K562 (cell line): Measurements from ENCODE around the gene ZDHHC14. TPM values are rescaled to one million over a fixed set of nuclear protein-coding genes. Genes with fewer than 3 reads are reported as not detected.

ENCODE experiments used
- ATAC-seq: fragments of 200-7000 bp; cut with Tn5 transposase; 3 replicates; pipeline ENCODE4 v1.9.1; 2020; ENCODE audit warnings: moderate library complexity
- BruUV-seq: library from RNA; stranded (reverse); fragments of 400-500 nt; replicated peaks from 2 replicates; lab custom pipeline; 2021; lab: Mats Ljungman, UMichigan
- CTCF ChIA-PET: fragments of 300-600 bp; formaldehyde crosslinking; extraction: SDS; loops from one replicate; lab custom pipeline; 2021; ENCODE audit warnings: low intra/inter-chr PET ratio; lab: Yijun Ruan, JAX
- POLR2A ChIA-PET: fragments of 300-600, 350-650 bp; sonication (Branson Sonifier 250); formaldehyde crosslinking; extraction: SDS; loops from one replicate; lab custom pipeline; 2021; ENCODE audit warnings: antibody characterized with exemption, inconsistent platforms; lab: Yijun Ruan, JAX
- DNase-seq, 4 experiments: peaks; one replicate each; pipeline versions ENCODE4 v3.0.0 to v3.0.0-alpha.2; 2011 to 2018; ENCODE audit warnings: low spot score in 3 of 4, mixed read lengths in 3 of 4; ENCODE audit errors: extremely low read depth in 1 of 4
- FAIRE-seq: peaks from 2 replicates; lab custom pipeline; 2011; peaks lifted over from hg19 to GRCh38; lab: Jason Lieb, UNC
- H2AFZ ChIP-seq: 2 replicates; pipeline ENCODE4 v1.6.0; 2011; ENCODE audit warnings: low read depth, low read length, control low read depth, inconsistent platforms
- H3K27ac ChIP-seq: fragments of 200-600 bp; 3 replicates; pipeline ENCODE4 v1.8.0; 2011; ENCODE audit warnings: low read depth, mild to moderate bottlenecking, control low read depth, inconsistent platforms, low read length, moderate library complexity, mixed read lengths; ENCODE audit errors: extremely low read depth
- H3K27me3 ChIP-seq, 2 experiments: fragments of 300-600 bp in 1 of 2; 2 replicates in 1 of 2; 3 replicates in 1 of 2; pipeline versions ENCODE4 v1.6.0 to v1.8.0; 2011; ENCODE audit warnings: inconsistent platforms in 2 of 2, low read length in 2 of 2, mild to moderate bottlenecking in 1 of 2, mixed read lengths in 1 of 2, moderate library complexity in 1 of 2; ENCODE audit not compliant: control insufficient read depth in 2 of 2, insufficient read depth in 2 of 2
- H3K36me3 ChIP-seq: fragments of 300-600 bp; 3 replicates; pipeline ENCODE4 v1.8.0; 2011; ENCODE audit warnings: mild to moderate bottlenecking, low read length, inconsistent platforms; ENCODE audit not compliant: control insufficient read depth, insufficient read depth
- H3K4me1 ChIP-seq, 2 experiments: fragments of 200-600 bp in 1 of 2; replicated peaks in 1 of 2; 2 replicates in 1 of 2; 3 replicates in 1 of 2; pipeline versions ENCODE4 v1.5.1 to v1.8.0; 2011; ENCODE audit warnings: inconsistent platforms in 2 of 2, low read length in 2 of 2, mild to moderate bottlenecking in 1 of 2, mixed read lengths in 1 of 2, moderate library complexity in 1 of 2; ENCODE audit not compliant: control insufficient read depth in 2 of 2, insufficient read depth in 2 of 2
- H3K4me2 ChIP-seq: 2 replicates; pipeline ENCODE4 v1.6.1; 2011; ENCODE audit warnings: low read length, control low read depth, inconsistent platforms, mixed read lengths; ENCODE audit not compliant: insufficient read depth
- H3K4me3 ChIP-seq: fragments of 200-600 bp; sonication (generic), shearing (Covaris generic); 2 replicates; pipeline ENCODE4 v1.5.1; 2016; ENCODE audit warnings: control low read depth, inconsistent platforms
- H3K79me2 ChIP-seq: fragments of 200-600 bp; 3 replicates; pipeline ENCODE4 v1.8.0; 2011; ENCODE audit warnings: low read length, inconsistent platforms; ENCODE audit not compliant: control insufficient read depth, insufficient read depth
- H3K9ac ChIP-seq, 2 experiments: 2 replicates each; pipeline versions ENCODE4 v1.6.0 to v1.6.1; 2011; ENCODE audit warnings: low read depth in 2 of 2, low read length in 2 of 2, control low read depth in 1 of 2, inconsistent platforms in 1 of 2, mild to moderate bottlenecking in 1 of 2, mixed read lengths in 1 of 2; ENCODE audit not compliant: insufficient read depth in 1 of 2
- H3K9me1 ChIP-seq: one replicate; pipeline ENCODE4 v1.6.0; 2011; ENCODE audit warnings: inconsistent platforms, mild to moderate bottlenecking, low read length, moderate library complexity; ENCODE audit not compliant: control insufficient read depth, insufficient read depth
- H3K9me3 ChIP-seq: replicated peaks from 2 replicates; pipeline ENCODE4 v1.5.1; 2011; ENCODE audit warnings: low read depth, low read length, inconsistent platforms; ENCODE audit not compliant: control insufficient read depth, insufficient read depth
- H4K20me1 ChIP-seq: replicated peaks from 2 replicates; pipeline ENCODE4 v1.6.1; 2011; ENCODE audit warnings: low read length, inconsistent platforms, mixed read lengths; ENCODE audit not compliant: control insufficient read depth, insufficient read depth
- ESRRB ChIP-seq: fragments of 250-450 bp; sonication (Bioruptor Pico); IDR thresholded peaks from 2 replicates; pipeline ENCODE4 v1.5.0; 2020; ENCODE audit warnings: mild to moderate bottlenecking, moderate library complexity, borderline replicate concordance
- KAT2B ChIP-seq: IDR thresholded peaks from one replicate; pipeline ENCODE4 v1.6.1; 2012; ENCODE audit warnings: low read depth, mild to moderate bottlenecking, control low read depth, inconsistent platforms, low read length, moderate library complexity
- KLF10 ChIP-seq: fragments of 250-450 bp; sonication (Bioruptor Pico); IDR thresholded peaks from 2 replicates; pipeline ENCODE4 v1.6.1; 2021; ENCODE audit warnings: matching md5 sums
- KLF13 ChIP-seq: fragments of 450-650 bp; IDR thresholded peaks from 2 replicates; pipeline ENCODE4 v1.6.1; 2016; ENCODE audit warnings: missing genetic modification characterization, low read depth, mild to moderate bottlenecking, missing compliant biosample characterization, moderate library complexity, borderline replicate concordance
- NR1H2 ChIP-seq: sonication (generic); formaldehyde crosslinking; IDR thresholded peaks from 2 replicates; pipeline ENCODE4 v1.4.0; 2020; ENCODE audit warnings: mild to moderate bottlenecking, missing genetic modification reagents
- THRB ChIP-seq: fragments of 450-650 bp; formaldehyde crosslinking; conservative IDR thresholded peaks from 2 replicates; pipeline ENCODE4 v1.4.0; 2022; ENCODE audit warnings: mild to moderate bottlenecking, missing genetic modification characterization
- YY1 ChIP-seq, 3 experiments: IDR thresholded peaks; 2 replicates each; pipeline ENCODE4 v1.6.1; 2011; ENCODE audit warnings: low read length in 2 of 3, mild to moderate bottlenecking in 2 of 3, moderate library complexity in 2 of 3, borderline replicate concordance in 1 of 3, control low read depth in 1 of 3, low read depth in 1 of 3; ENCODE audit not compliant: insufficient read depth in 3 of 3, insufficient replicate concordance in 2 of 3, control insufficient read depth in 1 of 3, insufficient read length in 1 of 3; ENCODE audit errors: extremely low read depth in 1 of 3
- ZNF174 ChIP-seq: fragments of 250-450 bp; sonication (Bioruptor Pico); IDR thresholded peaks from 2 replicates; pipeline ENCODE4 v1.4.0; 2020; ENCODE audit warnings: mild to moderate bottlenecking
- ZNF561 ChIP-seq: fragments of 450-650 bp; formaldehyde crosslinking; conservative IDR thresholded peaks from 2 replicates; pipeline ENCODE4 v1.4.0; 2020; ENCODE audit warnings: mild to moderate bottlenecking, moderate library complexity
- WGBS: fragments of 100-300 bp; shearing (Covaris generic); methylation state at CpG from one replicate; pipeline ENCODE4 v1.1.6; 2016; ENCODE audit warnings: low coverage, mixed read lengths; ENCODE audit not compliant: insufficient coverage; ENCODE audit errors: missing lambda C conversion rate; 5-methylcytosine and 5-hydroxymethylcytosine counted together
- in situ Hi-C: fragments of 300-500 bp; cut with MboI; formaldehyde crosslinking; loops from 4 replicates; pipeline ENCODE4 v1.15.0; 2018; ENCODE audit warnings: inconsistent platforms, mixed read lengths
- intact Hi-C: fragments of 100-400 bp; cut with micrococcal nuclease; formaldehyde crosslinking; loops from 2 replicates; pipeline ENCODE4 v1.14.2; 2022
- polyA plus RNA-seq, 8 experiments: library from polyadenylated mRNA; depleted of rRNA in 4 of 8; stranded (reverse) in 5 of 8; unstranded in 3 of 8; fragments of >200 nt; fragmentation: Nextera tagmentation in 2 of 8; fragmentation: Illumina TruSeq in 1 of 8; extraction: Ambion mirVana in 2 of 8; extraction: Trizol in 1 of 8; gene quantifications; 2 replicates each; pipeline versions ENCODE4 v1.2.1 to v1.2.3, GENCODE V29; 2011 to 2014; ENCODE audit warnings: inconsistent platforms in 1 of 8, missing spikeins in 1 of 8
- total RNA-seq, 7 experiments: library from RNA; depleted of rRNA in 6 of 7; stranded (reverse); fragments of >200 nt in 6 of 7; fragmentation: Illumina TruSeq in 2 of 7; extraction: Trizol in 2 of 7; gene quantifications; 2 replicates each; pipeline versions ENCODE4 v1.2.1 to v1.2.3, GENCODE V29; 2011 to 2021; ENCODE audit warnings: low replicate concordance in 1 of 7
- TF ChIP-seq, protein P1 (sequence below): fragments of 450-650 bp; IDR thresholded peaks from 2 replicates; pipeline ENCODE4 v1.6.1; 2018; ENCODE audit warnings: mild to moderate bottlenecking, low read depth; ENCODE audit not compliant: partially characterized antibody
- TF ChIP-seq, protein P2 (sequence below): fragments of 450-650 bp; formaldehyde crosslinking; IDR thresholded peaks from 2 replicates; pipeline ENCODE4 v1.4.0; 2020; ENCODE audit warnings: mild to moderate bottlenecking, moderate library complexity
- TF ChIP-seq, protein P3 (sequence below): fragments of 250-450 bp; sonication (Bioruptor Pico); IDR thresholded peaks from 2 replicates; pipeline ENCODE4 v1.4.0; 2020; ENCODE audit warnings: borderline replicate concordance

ZDHHC14 gene
- total and polyA plus RNA-seq, 9 of the 15 experiments (the other 6 are each of a cell fraction or from before 2014, with no cell fraction given): 0.92 to 23.1 (median 13.8) TPM

DNA sequence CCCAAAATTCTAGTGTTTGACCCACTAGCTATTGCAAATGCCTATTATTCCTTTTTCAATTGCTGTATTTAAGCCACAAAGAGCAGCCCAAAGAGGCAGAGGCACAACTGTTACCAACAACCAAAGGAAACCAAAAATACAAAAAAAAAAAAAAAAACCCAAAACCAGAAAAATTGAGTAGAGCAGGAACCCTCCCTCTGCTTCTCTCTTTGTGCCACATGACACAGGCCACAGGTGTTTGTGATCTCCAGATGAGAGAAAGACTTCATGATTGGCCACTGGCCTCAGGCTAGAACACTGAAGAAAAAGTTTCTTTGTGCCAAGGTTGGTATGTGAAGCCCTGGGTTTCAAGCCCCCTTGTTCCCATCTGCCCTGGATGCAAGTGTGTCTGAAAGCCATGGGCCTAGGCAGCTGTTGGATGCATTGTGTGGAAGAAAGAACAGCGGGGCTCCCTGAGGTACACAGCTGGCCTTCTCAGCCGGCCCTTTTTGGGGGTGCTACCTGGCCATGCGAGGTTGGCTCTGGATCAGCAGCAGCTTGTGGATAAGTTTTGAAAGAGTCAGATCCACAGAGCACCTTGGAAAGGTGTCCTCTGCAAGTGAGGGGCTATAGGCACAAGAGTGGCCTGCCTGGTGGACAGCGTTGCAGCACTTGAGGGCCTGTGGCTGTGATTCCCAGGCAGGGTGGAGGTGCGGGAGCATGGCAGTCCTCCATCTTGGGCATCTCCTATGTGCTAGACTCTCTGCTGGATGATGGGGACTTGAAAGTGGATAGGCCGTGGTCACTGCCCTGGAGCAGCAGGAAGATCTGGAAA, 204.5 kb downstream of the ZDHHC14 start:
- FAIRE-seq: no peak
- TF ChIP-seq ESRRB (no peak), NR1H2 (CRISPR knock-in tag) (no peak), KAT2B (no peak), ZNF561 (CRISPR knock-in tag) (no peak), ZNF174 (CRISPR knock-in tag) (no peak), THRB (CRISPR knock-in tag) (no peak), KLF10 (CRISPR knock-in tag) (no peak), YY1 (IDR thresholded peaks at IDR 0.05; ENCODE audit: borderline replicate concordance in 1 of 3, control insufficient read depth in 1 of 3, extremely low read depth in 1 of 3, insufficient read depth in 3 of 3, insufficient read length in 1 of 3, insufficient replicate concordance in 2 of 3, low read depth in 1 of 3, low read length in 2 of 3) (no peak), KLF13 (tag) (no peak)
- TF ChIP-seq, protein P1, sequence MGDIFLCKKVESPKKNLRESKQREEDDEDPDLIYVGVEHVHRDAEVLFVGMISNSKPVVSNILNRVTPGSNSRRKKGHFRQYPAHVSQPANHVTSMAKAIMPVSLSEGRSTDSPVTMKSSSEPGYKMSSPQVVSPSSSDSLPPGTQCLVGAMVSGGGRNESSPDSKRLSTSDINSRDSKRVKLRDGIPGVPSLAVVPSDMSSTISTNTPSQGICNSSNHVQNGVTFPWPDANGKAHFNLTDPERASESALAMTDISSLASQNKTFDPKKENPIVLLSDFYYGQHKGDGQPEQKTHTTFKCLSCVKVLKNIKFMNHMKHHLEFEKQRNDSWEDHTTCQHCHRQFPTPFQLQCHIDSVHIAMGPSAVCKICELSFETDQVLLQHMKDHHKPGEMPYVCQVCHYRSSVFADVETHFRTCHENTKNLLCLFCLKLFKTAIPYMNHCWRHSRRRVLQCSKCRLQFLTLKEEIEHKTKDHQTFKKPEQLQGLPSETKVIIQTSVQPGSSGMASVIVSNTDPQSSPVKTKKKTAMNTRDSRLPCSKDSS: no peak
- TF ChIP-seq, protein P2, sequence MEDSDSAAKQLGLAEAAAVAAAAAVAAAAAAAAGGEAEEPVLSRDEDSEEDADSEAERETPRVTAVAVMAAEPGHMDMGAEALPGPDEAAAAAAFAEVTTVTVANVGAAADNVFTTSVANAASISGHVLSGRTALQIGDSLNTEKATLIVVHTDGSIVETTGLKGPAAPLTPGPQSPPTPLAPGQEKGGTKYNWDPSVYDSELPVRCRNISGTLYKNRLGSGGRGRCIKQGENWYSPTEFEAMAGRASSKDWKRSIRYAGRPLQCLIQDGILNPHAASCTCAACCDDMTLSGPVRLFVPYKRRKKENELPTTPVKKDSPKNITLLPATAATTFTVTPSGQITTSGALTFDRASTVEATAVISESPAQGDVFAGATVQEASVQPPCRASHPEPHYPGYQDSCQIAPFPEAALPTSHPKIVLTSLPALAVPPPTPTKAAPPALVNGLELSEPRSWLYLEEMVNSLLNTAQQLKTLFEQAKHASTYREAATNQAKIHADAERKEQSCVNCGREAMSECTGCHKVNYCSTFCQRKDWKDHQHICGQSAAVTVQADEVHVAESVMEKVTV (CRISPR knock-in tag): no peak
- TF ChIP-seq, protein P3, sequence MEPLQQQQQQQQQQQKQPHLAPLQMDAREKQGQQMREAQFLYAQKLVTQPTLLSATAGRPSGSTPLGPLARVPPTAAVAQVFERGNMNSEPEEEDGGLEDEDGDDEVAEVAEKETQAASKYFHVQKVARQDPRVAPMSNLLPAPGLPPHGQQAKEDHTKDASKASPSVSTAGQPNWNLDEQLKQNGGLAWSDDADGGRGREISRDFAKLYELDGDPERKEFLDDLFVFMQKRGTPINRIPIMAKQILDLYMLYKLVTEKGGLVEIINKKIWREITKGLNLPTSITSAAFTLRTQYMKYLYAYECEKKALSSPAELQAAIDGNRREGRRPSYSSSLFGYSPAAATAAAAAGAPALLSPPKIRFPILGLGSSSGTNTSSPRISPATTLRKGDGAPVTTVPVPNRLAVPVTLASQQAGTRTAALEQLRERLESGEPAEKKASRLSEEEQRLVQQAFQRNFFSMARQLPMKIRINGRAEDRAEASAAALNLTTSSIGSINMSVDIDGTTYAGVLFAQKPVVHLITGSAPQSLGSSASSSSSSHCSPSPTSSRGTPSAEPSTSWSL (CRISPR knock-in tag): no peak

More for the DNA sequence above, 204.5 kb downstream of the ZDHHC14 start:
- Histone ChIP-seq H3K4me1 (no peaks in the 10 kb centered on the region), H3K36me3 (no peaks in the 10 kb centered on the region), H3K9me3 (peaks cover 9% of the 10 kb centered on the region), H3K4me3 (no peak overlapping the region), H3K79me2 (0 out of 3 replicates have a peak, but pooled peaks cover 2% of the 10 kb centered on the region), H3K9me1 (no peaks in the 10 kb centered on the region), H3K4me2 (no peak overlapping the region), H3K27me3 (no peaks in the 10 kb centered on the region), H4K20me1 (no peaks in the 10 kb centered on the region), H3K27ac (no peak overlapping the region; the same call in 2 of the 3 replicates), H3K9ac (0 out of 4 replicates have a peak overlapping the region, but pooled peaks of 1 of the 2 experiments have one; percentile 18), H2AFZ (no peak overlapping the region)
- CTCF ChIA-PET: no interaction called here
- WGBS: 91% methylated on average over 6 of the region's 6 CpGs
- ATAC-seq (no peak), DNase-seq (no peak)
- intact Hi-C loops (no loop called here), in situ Hi-C loops (no loop called here)
- BruUV-seq: no TSS peak
- POLR2A ChIA-PET: interaction anchor here (0.6 to 1.3 kb wide), 2 partner anchors 11 kb away, joined by 3 to 6 read pairs; no protein-coding TSS in a partner anchor
